Right lobe of liver (tissue), 6 donors: ENCODE measurements around the gene NUP93. TPM values are rescaled to one million over a fixed set of nuclear protein-coding genes. Genes with fewer than 3 reads are reported as not detected.

Experiments
- ATAC-seq, 4 donors: fragments of 200-7000 bp; cut with Tn5 transposase; one replicate each; pipeline ENCODE4 v1.9.1; 2020; ENCODE audit warnings: mild to moderate bottlenecking in 4 of 4, moderate library complexity in 4 of 4
- DNase-seq, 3 donors: peaks; one replicate each; pipeline ENCODE4 v3.0.0-alpha.2; 2020
- H3K27ac ChIP-seq, 3 donors: fragments of 200-600 bp; one replicate each; pipeline ENCODE4 v1.8.0; 2022
- H3K27me3 ChIP-seq, 2 donors: fragments of 200-600 bp; one replicate each; pipeline ENCODE4 v1.8.0; 2022
- H3K36me3 ChIP-seq, 4 donors: fragments of 200-600 bp; sonication (generic) in 1 of 4; one replicate each; pipeline versions ENCODE4 v1.5.1 to v1.8.0; 2017 to 2022; ENCODE audit warnings: control low read depth in 1 of 4
- H3K4me1 ChIP-seq, 4 donors: fragments of 200-600 bp; sonication (generic) in 1 of 4; one replicate each; pipeline versions ENCODE4 v1.5.1 to v1.8.0; 2017 to 2022; ENCODE audit warnings: control low read depth in 1 of 4
- H3K4me3 ChIP-seq, 3 donors: fragments of 200-600 bp; one replicate each; pipeline ENCODE4 v1.8.0; 2022
- H3K9me3 ChIP-seq, 4 donors: fragments of 200-600 bp; sonication (generic) in 1 of 4; one replicate each; pipeline versions ENCODE4 v1.5.1 to v1.8.0; 2017 to 2022; ENCODE audit warnings: control low read depth in 1 of 4
- POLR2A ChIP-seq: fragments of 450-650 bp; IDR thresholded peaks from one replicate; pipeline ENCODE4 v1.6.1; 2017; ENCODE audit warnings: antibody characterized with exemption, mild to moderate bottlenecking
- WGBS: methylation state at CpG from one replicate; pipeline ENCODE4 v1.1.6; 2018; ENCODE audit warnings: low coverage, low lambda C conversion rate; ENCODE audit not compliant: insufficient coverage; ENCODE audit errors: missing lambda C conversion rate; 5-methylcytosine and 5-hydroxymethylcytosine counted together
- intact Hi-C, 2 donors: fragments of 100-400 bp; cut with DNase I; formaldehyde crosslinking; loops; one replicate each; pipeline versions ENCODE4 v1.11.2 to v1.14.1; 2022
- total RNA-seq, 6 experiments: library from RNA; depleted of rRNA in 2 of 6; stranded (reverse); fragments of >200 nt in 2 of 6; fragmentation: NEBNext Ultra II Directional in 3 of 6; extraction: Animal tissue kit (Norgen Biotek cat#: 25700) in 3 of 6; gene quantifications; one replicate each; pipeline versions ENCODE4 v1.1.0 to v1.2.4, GENCODE V29; 2016 to 2023
- TF ChIP-seq, protein P1 (sequence below), 4 donors: fragments of 200-600 bp in 3 of 4; fragments of 450-650 bp in 1 of 4; IDR thresholded peaks; one replicate each; pipeline versions ENCODE4 v1.5.1 to v1.8.0; 2016 to 2022; ENCODE audit warnings: antibody characterized with exemption in 4 of 4, mild to moderate bottlenecking in 2 of 4
- donor health status: DM: no; HTN: yes; CAD: no.
- donor health status: DM: no; HTN: no; CAD: no.
- donor health status: DM: no; HTN: no; CAD: no.
- donor health status: DM: no; HTN: yes; CAD: no.
- donor health status: DM: no; HTN: yes; CAD: no.

Gene NUP93
- total RNA-seq, 6 experiments from 2014 or later = 8.3 to 17.0 (median 12.8) TPM

DNA sequence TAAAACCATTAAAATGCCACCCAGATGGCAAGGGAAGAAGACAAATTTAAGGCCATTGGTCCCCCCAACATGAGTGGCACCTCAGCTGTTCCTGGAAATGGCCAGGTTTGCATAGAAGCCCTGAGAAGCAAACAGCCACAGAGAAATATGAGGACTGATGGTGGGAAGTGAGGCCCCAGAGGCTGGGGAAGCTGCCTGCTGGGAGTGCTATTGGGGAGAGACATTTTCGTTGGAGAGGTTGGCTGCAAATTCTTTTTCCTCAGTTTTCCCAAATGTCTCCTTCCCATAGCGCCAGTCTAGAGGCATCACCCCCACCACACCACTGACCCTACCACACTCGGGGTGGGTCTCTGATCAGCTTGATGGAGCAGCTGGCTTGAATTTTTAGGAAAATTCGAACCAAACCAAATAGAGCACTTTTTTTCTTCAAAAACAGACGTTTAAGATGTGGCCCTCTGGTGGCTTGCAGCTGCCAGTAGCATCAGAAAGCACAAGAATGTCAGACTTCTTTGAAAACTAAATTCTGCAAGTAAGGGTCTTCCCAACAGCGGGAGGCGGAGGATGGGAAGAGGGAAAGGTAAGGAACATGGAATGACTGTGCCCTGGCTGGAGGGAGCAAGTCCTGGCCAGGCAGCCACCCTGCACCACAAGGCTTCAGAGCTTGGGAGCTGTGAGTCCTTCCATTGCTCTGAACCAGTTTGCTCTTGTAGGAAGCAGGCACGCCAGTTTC lies 121.9 kb downstream of the NUP93 start:
- Histone ChIP-seq H3K27ac (no peak overlapping the region), H3K36me3 (no peaks in the 10 kb centered on the region), H3K27me3 (no peaks in the 10 kb centered on the region), H3K9me3 (no peaks in the 10 kb centered on the region), H3K4me1 (peaks cover 0 to 31% (median 0%) of the 10 kb centered on the region in 4 donors), H3K4me3 (no peak overlapping the region)
- no peak for ATAC-seq
- intact Hi-C loops = no loop called here
- TF ChIP-seq POLR2A = no peak
- TF ChIP-seq, protein P1, sequence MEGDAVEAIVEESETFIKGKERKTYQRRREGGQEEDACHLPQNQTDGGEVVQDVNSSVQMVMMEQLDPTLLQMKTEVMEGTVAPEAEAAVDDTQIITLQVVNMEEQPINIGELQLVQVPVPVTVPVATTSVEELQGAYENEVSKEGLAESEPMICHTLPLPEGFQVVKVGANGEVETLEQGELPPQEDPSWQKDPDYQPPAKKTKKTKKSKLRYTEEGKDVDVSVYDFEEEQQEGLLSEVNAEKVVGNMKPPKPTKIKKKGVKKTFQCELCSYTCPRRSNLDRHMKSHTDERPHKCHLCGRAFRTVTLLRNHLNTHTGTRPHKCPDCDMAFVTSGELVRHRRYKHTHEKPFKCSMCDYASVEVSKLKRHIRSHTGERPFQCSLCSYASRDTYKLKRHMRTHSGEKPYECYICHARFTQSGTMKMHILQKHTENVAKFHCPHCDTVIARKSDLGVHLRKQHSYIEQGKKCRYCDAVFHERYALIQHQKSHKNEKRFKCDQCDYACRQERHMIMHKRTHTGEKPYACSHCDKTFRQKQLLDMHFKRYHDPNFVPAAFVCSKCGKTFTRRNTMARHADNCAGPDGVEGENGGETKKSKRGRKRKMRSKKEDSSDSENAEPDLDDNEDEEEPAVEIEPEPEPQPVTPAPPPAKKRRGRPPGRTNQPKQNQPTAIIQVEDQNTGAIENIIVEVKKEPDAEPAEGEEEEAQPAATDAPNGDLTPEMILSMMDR (IDR thresholded peaks at IDR 0.05) = peak in 3 of 4 donors; percentile 18 to 33 (median 22)
- peak in 1 of 3 donors; percentile 11 for DNase-seq
- WGBS = 46% methylated on average over 6 of the region's 8 CpGs

DNA sequence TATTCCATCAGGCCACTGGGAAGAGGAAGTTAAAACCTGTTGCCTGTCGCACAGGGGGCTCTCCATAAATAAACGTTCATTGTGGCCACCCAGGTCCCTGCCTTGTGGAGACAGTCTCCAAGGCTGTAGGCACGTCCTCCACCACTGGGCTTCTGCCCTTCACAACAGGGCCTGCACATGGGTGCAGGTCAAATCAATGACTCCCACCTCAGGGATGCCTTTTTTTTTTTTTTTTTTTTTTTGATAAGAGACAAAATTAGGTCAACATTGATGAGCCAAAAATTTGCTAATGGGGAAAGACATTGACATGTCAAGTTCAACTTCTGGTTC lies 122.4 kb downstream of the NUP93 start:
- Histone ChIP-seq H3K4me3 (no peak overlapping the region), H3K4me1 (peaks cover 0 to 36% (median 0%) of the 10 kb centered on the region in 4 donors), H3K27ac (no peak overlapping the region), H3K36me3 (no peaks in the 10 kb centered on the region), H3K27me3 (no peaks in the 10 kb centered on the region), H3K9me3 (no peaks in the 10 kb centered on the region)
- WGBS = 75% methylated on average over 2 of the region's 3 CpGs
- TF ChIP-seq, protein P1 (IDR thresholded peaks at IDR 0.05) = no peak
- no peak for TF ChIP-seq POLR2A
- intact Hi-C loops = no loop called here
- peak in 1 of 3 donors; percentile 10 for DNase-seq
- ATAC-seq = no peak

DNA sequence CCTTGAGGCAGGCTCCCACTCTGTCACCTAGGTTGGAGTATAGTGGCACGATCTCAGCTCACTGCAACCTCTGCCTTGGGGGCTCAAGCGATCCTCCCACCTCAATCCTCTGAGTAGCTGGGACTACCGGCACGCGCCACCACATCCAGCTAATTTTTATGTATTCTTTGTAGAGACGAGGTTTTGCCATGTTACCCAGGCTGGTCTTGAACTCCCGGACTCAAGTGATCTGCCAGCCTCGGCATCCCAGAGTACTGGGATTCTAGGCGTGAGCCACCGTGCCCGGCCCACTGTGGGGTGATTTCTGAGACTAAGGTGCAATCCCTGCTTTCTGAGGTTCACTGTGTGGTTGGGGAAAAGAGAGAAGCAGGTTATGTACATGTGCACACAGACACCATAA lies 123.0 kb downstream of the NUP93 start:
- intact Hi-C loops = no loop called here
- 94% methylated on average over 10 of the region's 11 CpGs for WGBS
- DNase-seq = peak in 1 of 3 donors; percentile 5

DNA sequence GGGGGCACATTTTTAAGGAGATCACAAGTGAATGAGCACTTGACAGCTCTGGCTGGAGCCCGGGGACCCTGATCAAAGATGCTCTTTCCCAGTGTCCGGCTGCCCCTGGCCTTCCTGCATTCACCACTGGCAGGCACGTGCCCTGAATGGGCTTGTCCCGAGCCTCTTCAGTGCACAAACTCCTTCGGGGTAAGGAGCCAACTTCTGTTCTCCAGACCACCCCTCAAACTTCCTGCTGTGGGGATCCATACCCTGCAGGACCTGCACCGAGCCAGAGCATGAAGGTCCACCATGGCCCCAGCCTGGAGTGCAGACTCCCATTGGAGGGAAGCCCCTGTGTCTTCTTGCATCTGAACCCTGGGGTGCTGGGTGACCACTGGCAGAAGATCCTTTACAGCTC lies 125.3 kb downstream of the NUP93 start:
- ATAC-seq (no peak), DNase-seq (peak in 1 of 3 donors; percentile 33)
- Histone ChIP-seq H3K9me3 (no peaks in the 10 kb centered on the region), H3K36me3 (no peaks in the 10 kb centered on the region), H3K27me3 (no peaks in the 10 kb centered on the region), H3K27ac (no peak overlapping the region), H3K4me1 (peaks cover 0 to 10% (median 0%) of the 10 kb centered on the region in 4 donors), H3K4me3 (no peak overlapping the region)
- intact Hi-C loops = no loop called here
- WGBS = no CpG with 5 or more reads among the region's 6 CpGs
- TF ChIP-seq POLR2A = no peak
- TF ChIP-seq, protein P1 (IDR thresholded peaks at IDR 0.05) = no peak

More for the DNA sequence above, 123.0 kb downstream of the NUP93 start:
- Histone ChIP-seq H3K4me3 (no peak overlapping the region), H3K27me3 (no peaks in the 10 kb centered on the region), H3K36me3 (no peaks in the 10 kb centered on the region), H3K27ac (no peak overlapping the region), H3K4me1 (peaks cover 0 to 32% (median 0%) of the 10 kb centered on the region in 4 donors), H3K9me3 (no peaks in the 10 kb centered on the region)
- TF ChIP-seq, protein P1 (IDR thresholded peaks at IDR 0.05) = no peak
- TF ChIP-seq POLR2A = no peak
- ATAC-seq = no peak
